Spleen (tissue), 11 donors: ENCODE results near the gene RPS15. TPM values are rescaled to one million over a fixed set of nuclear protein-coding genes. Genes with fewer than 3 reads are reported as not detected.

Source experiments
- DNase-seq: peaks from one replicate; pipeline ENCODE4 v3.0.0-alpha.2; 2020
- H3K27ac ChIP-seq, 8 donors: fragments of 200-600 bp; sonication (generic) in 7 of 8; 1 replicate in 4 of 8; 2 replicates in 4 of 8; pipeline versions ENCODE4 v1.5.0 to v1.8.0; 2016 to 2021; ENCODE audit warnings: inconsistent platforms in 4 of 8, mild to moderate bottlenecking in 4 of 8, moderate library complexity in 1 of 8
- H3K27me3 ChIP-seq, 7 donors: fragments of 200-600 bp; sonication (generic) in 6 of 7; replicated peaks in 1 of 7; 1 replicate in 4 of 7; 2 replicates in 3 of 7; pipeline versions ENCODE4 v1.5.0 to v1.8.0; 2016 to 2021; ENCODE audit warnings: inconsistent platforms in 3 of 7, mild to moderate bottlenecking in 1 of 7
- H3K36me3 ChIP-seq, 6 donors: fragments of 200-600 bp; sonication (generic) in 5 of 6; 1 replicate in 4 of 6; 2 replicates in 2 of 6; pipeline versions ENCODE4 v1.5.0 to v1.8.0; 2016 to 2021; ENCODE audit warnings: inconsistent platforms in 2 of 6
- H3K4me1 ChIP-seq, 6 donors: fragments of 200-600 bp; sonication (generic) in 5 of 6; 1 replicate in 3 of 6; 2 replicates in 3 of 6; pipeline versions ENCODE4 v1.5.0 to v1.8.0; 2016 to 2021; ENCODE audit warnings: inconsistent platforms in 3 of 6
- H3K4me3 ChIP-seq, 8 donors: fragments of 200-600 bp; sonication (generic) in 7 of 8; 1 replicate in 4 of 8; 2 replicates in 4 of 8; pipeline versions ENCODE4 v1.5.0 to v1.8.0; 2016 to 2021; ENCODE audit warnings: inconsistent platforms in 4 of 8, mild to moderate bottlenecking in 4 of 8, moderate library complexity in 2 of 8
- H3K9me3 ChIP-seq, 8 donors: fragments of 200-600 bp; sonication (generic) in 7 of 8; 1 replicate in 4 of 8; 2 replicates in 4 of 8; pipeline versions ENCODE4 v1.5.0 to v1.8.0; 2016 to 2021; ENCODE audit warnings: inconsistent platforms in 4 of 8
- CTCF ChIP-seq, 11 experiments: fragments of 200-600 bp in 7 of 11; fragments of 450-650 bp in 4 of 11; sonication (generic) in 4 of 11; IDR thresholded peaks in 8 of 11; conservative IDR thresholded peaks in 3 of 11; 1 replicate in 7 of 11; 2 replicates in 4 of 11; pipeline versions ENCODE4 v1.4.0 to v1.8.0; 2016 to 2021; ENCODE audit warnings: antibody characterized with exemption in 11 of 11, inconsistent platforms in 4 of 11, mild to moderate bottlenecking in 1 of 11
- POLR2A ChIP-seq, 3 donors: fragments of 450-650 bp; IDR thresholded peaks; one replicate each; pipeline ENCODE4 v1.5.1; 2017; ENCODE audit warnings: antibody characterized with exemption in 3 of 3, mild to moderate bottlenecking in 1 of 3
- POLR2AphosphoS5 ChIP-seq, 3 donors: sonication (generic); formaldehyde crosslinking; IDR thresholded peaks; one replicate each; pipeline ENCODE4 v1.5.1; 2017; ENCODE audit warnings: antibody characterized with exemption in 3 of 3
- WGBS, 5 donors: extraction: QIAGEN DNeasy Blood & Tissue Kit in 3 of 5; methylation state at CpG; one replicate each; pipeline versions ENCODE4 v1.1.5 to v1.1.7; 2013 to 2018; 5-methylcytosine and 5-hydroxymethylcytosine counted together
- intact Hi-C: fragments of 100-400 bp; cut with DNase I; formaldehyde crosslinking; loops from one replicate; pipeline ENCODE4 v1.15.0; 2023; ENCODE audit warnings: low total_unique reads
- polyA plus RNA-seq, 3 donors: library from polyadenylated mRNA; stranded (reverse); fragments of 200-250 nt; gene quantifications; one replicate each; pipeline ENCODE4 v1.2.1, GENCODE V29; 2013
- total RNA-seq, 7 donors: library from RNA; depleted of rRNA in 3 of 7; stranded (reverse); fragments of >200 nt in 3 of 7; fragmentation: NEBNext Ultra II Directional in 4 of 7; extraction: Animal tissue kit (Norgen Biotek cat#: 25700) in 4 of 7; gene quantifications; one replicate each; pipeline versions ENCODE4 v1.1.0 to v1.2.1, GENCODE V29; 2016 to 2021
- donor health status: healthy with polysubstance abuse.
- donor health status: DM: no; HTN: no; CAD: no; lungs with moderate emphysema.
- donor health status: DM: no; HTN: no; CAD: no.
- donor health status: Bipolar disorder and iron deficiency.
- donor health status: healthy.
- donor health status: DM: no; HTN: no; CAD: no.
- donor health status: DM: yes; HTN: yes; CAD: no.

The RPS15 gene
- total and polyA plus RNA-seq, 10 donors: 932 to 5,849 (median 4,147) TPM

- intact Hi-C loops: no loop called here
- H3K9me3 ChIP-seq: no peaks in the 10 kb centered on the region
- 51 to 79% (median 77%) methylated on average over 14 to 42 of the region's 42 CpGs for WGBS, 5 donors
- H3K4me3 ChIP-seq: no peak overlapping the region
- peaks cover 0 to 20% (median under 1%) of the 10 kb centered on the region in 7 donors for H3K27me3 ChIP-seq
- peaks cover 11 to 45% (median 30%) of the 10 kb centered on the region in 6 donors for H3K4me1 ChIP-seq
- TF ChIP-seq POLR2AphosphoS5 (IDR thresholded peaks at IDR 0.05) (peak in 1 of 3 donors; percentile 44), POLR2A (IDR thresholded peaks at IDR 0.05) (no peak)
- no peak overlapping the region for H3K27ac ChIP-seq
- H3K36me3 ChIP-seq: peaks cover 0 to 43% (median 27%) of the 10 kb centered on the region in 6 donors
- DNase-seq: no peak
Measured at GRCh38 chr19:1396768-1397679, 41.2 kb upstream of the RPS15 start.

GRCh38 chr19:1397838-1398237, 40.4 kb upstream of the RPS15 start:
- Histone ChIP-seq H3K27ac (no peak overlapping the region), H3K4me1 (peaks cover 14 to 53% (median 38%) of the 10 kb centered on the region in 6 donors), H3K4me3 (no peak overlapping the region), H3K27me3 (peaks cover 0 to 28% (median 7%) of the 10 kb centered on the region in 7 donors), H3K9me3 (no peaks in the 10 kb centered on the region), H3K36me3 (peaks cover 0 to 35% (median 20%) of the 10 kb centered on the region in 6 donors)
- TF ChIP-seq CTCF (IDR thresholded peaks at IDR 0.05 in 8 of 11, conservative IDR thresholded peaks at IDR 0.05 in 3 of 11) (no peak), POLR2AphosphoS5 (IDR thresholded peaks at IDR 0.05) (no peak), POLR2A (IDR thresholded peaks at IDR 0.05) (no peak)
- no peak for DNase-seq
- intact Hi-C loops: no loop called here
- WGBS, 5 donors: 85 to 91% (median 90%) methylated on average over 8 to 9 of the region's 9 CpGs

GRCh38 chr19:1399079-1399478, 39.1 kb upstream of the RPS15 start:
- Histone ChIP-seq H3K27me3 (peaks cover 0 to 40% (median 7%) of the 10 kb centered on the region in 7 donors), H3K9me3 (no peaks in the 10 kb centered on the region), H3K4me1 (peaks cover 14 to 61% (median 41%) of the 10 kb centered on the region in 6 donors), H3K4me3 (no peak overlapping the region), H3K27ac (no peak overlapping the region), H3K36me3 (peaks cover 0 to 23% (median 8%) of the 10 kb centered on the region in 6 donors)
- intact Hi-C loops: no loop called here
- WGBS, 5 donors: 84 to 94% (median 85%) methylated on average over 5 to 19 of the region's 19 CpGs
- DNase-seq: no peak
- TF ChIP-seq CTCF (IDR thresholded peaks at IDR 0.05 in 8 of 11, conservative IDR thresholded peaks at IDR 0.05 in 3 of 11) (no peak), POLR2AphosphoS5 (IDR thresholded peaks at IDR 0.05) (no peak), POLR2A (IDR thresholded peaks at IDR 0.05) (no peak)

GRCh38 chr19:1399745-1400144, 38.5 kb upstream of the RPS15 start:
- Histone ChIP-seq H3K27me3 (peaks cover 0 to 40% (median 7%) of the 10 kb centered on the region in 7 donors), H3K4me1 (peaks cover 14 to 67% (median 41%) of the 10 kb centered on the region in 6 donors), H3K9me3 (no peaks in the 10 kb centered on the region), H3K4me3 (no peak overlapping the region), H3K27ac (no peak overlapping the region), H3K36me3 (peaks cover 0 to 16% (median 3%) of the 10 kb centered on the region in 6 donors)
- DNase-seq: no peak
- WGBS, 5 donors: 89 to 98% (median 95%) methylated on average over 5 to 15 of the region's 15 CpGs
- intact Hi-C loops: loop anchor here (10.0 kb wide), 1 partner anchor 125 kb away; the partner anchor contains the start of gene FAM174C
- TF ChIP-seq POLR2A (IDR thresholded peaks at IDR 0.05) (no peak), POLR2AphosphoS5 (IDR thresholded peaks at IDR 0.05) (no peak), CTCF (IDR thresholded peaks at IDR 0.05 in 8 of 11, conservative IDR thresholded peaks at IDR 0.05 in 3 of 11) (no peak)
